GM13977 (cell line): ENCODE results near the gene PYGO2.

Source experiments
- DNase-seq: peaks from one replicate; pipeline ENCODE4 v3.0.0; 2012; ENCODE audit warnings: low spot score
- in situ Hi-C: fragments of 300-500 bp; cut with MboI; formaldehyde crosslinking; loops from one replicate; pipeline ENCODE4 v1.12.0; 2022; ENCODE audit warnings: low sequenced_read_pairs, low pct_unique_long_range_greater_than_20kb, mixed read lengths, inconsistent platforms; ENCODE audit not compliant: unreplicated experiment
- TF ChIP-seq, protein P1 (sequence below): IDR thresholded peaks from 2 replicates; pipeline ENCODE4 v1.5.1; 2012; ENCODE audit warnings: mild to moderate bottlenecking, control low read depth; ENCODE audit not compliant: insufficient read depth; ENCODE audit errors: extremely low read depth, missing control alignments

The PYGO2 gene

DNA sequence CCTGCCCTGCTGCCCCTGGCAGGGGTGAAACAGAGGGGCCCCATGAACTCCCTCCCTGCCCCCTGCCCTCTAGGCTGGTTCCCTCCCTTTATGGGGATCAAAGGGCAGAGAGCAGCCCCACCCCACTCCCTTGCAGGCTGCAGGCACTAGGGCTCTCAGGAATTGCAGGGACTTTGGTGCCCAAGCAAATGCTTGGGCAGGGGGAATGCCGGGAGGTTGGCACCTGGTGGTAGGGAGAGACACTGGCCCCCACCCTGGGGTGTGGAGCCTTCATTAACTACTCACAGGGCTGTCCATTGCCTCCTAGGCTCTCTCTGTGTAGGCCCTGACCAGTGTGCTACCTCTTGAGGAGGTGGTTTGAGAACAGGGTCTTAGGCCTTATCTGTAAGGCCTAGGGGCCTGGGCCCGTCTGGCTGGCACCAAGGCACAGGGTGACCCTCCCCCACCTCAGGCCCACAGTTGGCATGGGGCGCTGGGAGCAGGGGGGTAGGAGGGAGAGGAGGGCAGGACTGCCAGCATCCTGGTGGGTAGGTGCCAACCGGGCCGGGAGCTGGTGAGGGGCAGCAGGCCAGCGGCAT, 45.8 kb upstream of the PYGO2 start:
- TF ChIP-seq, protein P1, sequence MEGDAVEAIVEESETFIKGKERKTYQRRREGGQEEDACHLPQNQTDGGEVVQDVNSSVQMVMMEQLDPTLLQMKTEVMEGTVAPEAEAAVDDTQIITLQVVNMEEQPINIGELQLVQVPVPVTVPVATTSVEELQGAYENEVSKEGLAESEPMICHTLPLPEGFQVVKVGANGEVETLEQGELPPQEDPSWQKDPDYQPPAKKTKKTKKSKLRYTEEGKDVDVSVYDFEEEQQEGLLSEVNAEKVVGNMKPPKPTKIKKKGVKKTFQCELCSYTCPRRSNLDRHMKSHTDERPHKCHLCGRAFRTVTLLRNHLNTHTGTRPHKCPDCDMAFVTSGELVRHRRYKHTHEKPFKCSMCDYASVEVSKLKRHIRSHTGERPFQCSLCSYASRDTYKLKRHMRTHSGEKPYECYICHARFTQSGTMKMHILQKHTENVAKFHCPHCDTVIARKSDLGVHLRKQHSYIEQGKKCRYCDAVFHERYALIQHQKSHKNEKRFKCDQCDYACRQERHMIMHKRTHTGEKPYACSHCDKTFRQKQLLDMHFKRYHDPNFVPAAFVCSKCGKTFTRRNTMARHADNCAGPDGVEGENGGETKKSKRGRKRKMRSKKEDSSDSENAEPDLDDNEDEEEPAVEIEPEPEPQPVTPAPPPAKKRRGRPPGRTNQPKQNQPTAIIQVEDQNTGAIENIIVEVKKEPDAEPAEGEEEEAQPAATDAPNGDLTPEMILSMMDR, result no peak
- in situ Hi-C loops, result no loop called here
- DNase-seq, result no peak

DNA sequence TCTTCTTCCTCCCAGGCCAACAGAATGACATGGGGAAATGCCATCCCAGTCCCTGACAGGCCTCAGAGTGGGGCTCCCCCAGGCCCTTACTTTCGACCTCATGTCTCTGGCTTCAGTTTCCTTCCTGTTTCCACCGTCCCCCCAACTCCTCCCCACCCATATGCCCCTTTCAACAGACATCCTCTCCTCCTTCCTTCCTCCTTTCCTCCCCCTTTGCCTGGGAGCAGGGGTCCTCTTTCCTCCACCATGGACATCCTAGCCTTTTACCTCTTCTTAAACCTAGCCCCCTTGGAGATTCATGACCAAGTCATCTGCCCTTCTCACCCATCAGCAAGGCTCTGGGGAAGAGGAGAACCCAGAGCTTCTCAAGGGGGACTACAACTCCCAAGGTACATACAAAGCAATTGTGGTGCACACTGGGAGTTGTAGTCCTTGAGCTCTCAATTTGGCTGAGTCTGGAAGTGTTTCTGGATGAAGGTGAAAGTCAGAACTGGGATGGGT, 45.1 kb upstream of the PYGO2 start:
- no peak for DNase-seq
- TF ChIP-seq, protein P1, result no peak
- in situ Hi-C loops, result no loop called here

DNA sequence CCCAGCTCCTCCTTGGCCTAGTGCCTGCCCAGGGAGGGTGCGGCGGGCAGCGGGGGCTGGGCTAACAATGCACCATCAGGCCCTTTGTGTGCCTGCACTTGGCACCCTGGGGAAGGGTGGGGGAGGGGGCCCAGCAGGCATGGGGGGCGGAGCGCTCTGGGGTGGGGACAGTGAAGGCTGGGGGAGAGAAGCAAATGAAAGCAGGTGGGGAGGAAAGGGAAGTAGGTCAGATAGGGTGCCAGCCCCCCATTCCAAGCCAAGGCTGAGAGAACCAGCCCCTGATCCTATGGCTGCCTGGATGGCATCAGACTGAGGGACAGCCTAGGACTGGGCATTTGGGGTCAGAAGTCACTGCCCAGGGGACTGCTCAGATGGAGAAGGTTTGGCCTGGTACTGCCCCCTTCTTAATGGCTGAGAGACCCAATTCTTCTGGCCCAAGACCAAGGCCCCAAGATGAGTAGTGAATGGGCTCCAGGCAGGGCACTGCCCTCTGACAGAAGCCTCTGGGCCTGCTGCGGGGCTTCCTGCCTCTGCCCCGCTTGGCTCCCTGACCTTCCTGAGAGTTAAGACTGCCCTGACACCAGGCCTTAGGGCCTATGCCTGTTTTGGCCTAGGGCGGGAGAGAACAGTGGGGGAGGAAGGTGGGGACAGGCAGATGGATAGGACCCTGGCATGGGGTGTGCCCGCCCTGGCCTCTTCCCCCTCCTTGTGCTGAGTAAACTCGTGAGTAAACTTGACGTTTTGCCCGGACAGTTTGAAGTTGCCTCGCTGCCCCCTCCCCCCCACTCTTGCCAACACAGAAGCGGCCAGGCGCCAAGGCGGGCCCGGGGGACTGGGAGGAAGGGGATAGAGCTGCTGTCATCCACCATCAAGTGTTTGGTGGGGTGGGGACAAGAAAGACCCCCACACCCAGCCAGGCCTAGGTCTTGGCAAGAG, 43.8 kb upstream of the PYGO2 start:
- in situ Hi-C loops, result no loop called here
- no peak for DNase-seq
- TF ChIP-seq, protein P1, result no peak

DNA sequence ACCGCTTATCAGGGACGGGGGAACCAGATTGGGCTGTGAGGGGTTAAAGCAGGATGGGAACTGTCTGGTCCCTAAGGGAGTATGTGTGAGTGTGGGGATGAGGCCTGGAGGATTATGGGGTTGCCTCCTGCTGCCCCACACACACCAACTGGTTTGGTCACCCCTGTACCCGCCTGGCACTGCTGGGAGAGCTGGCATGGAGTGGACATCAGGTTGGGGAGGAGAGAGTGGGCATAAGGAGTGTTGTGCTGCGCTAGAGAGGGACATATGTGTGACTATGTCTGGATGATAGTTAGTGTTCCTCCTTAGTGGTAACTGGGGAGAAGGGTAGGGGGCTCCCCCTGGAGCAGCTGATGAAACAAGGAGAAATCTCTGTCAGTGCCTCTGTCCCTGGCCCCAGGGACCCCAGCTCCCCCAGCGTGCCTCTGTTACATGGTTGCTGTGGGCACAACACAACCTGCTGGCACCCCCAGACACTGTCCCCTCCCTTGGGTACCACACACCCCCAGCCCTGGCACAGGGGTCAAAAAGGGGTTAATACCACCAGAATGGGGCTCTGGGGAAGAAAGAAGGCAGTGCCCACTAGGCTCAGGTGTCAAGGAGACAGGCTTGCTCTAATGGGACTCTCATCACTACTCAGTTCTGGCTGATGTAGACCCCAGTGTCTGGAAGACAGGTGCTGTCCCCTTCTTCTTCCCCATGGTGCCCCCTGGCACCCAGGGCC, 42.9 kb upstream of the PYGO2 start:
- in situ Hi-C loops, result no loop called here
- TF ChIP-seq, protein P1, result no peak
- DNase-seq, result no peak

DNA sequence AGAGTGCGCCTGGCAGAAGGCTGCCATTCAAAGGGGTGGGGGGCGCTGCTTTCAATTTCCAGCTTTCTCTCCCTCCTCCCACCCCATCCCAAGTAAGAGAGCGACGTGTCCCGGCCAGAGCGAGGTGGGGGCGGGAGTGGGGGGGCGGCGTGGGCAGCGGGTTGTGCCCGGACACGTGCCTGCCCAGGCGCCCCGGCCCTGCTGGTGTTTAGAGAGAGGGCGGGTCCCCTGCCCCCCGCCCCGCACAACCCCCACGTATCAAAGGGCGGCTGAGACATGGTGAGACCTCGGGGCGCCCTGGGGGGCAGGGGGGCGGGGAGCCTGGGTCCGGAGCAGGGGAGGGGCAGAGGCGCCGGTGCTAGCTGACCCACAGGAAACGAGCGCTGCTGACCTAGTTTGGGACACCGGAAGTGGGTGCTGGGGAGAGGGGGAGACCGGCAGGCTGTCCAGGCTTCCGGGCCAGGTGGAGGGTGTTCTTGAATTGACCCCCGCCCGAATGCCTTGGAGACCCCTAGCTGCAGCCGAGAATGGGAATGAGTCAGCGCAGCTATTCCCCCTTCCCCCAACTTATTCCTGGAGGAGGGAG, 42.3 kb upstream of the PYGO2 start:
- DNase-seq, result peak; percentile 69
- in situ Hi-C loops, result no loop called here
- TF ChIP-seq, protein P1, result no peak

DNA sequence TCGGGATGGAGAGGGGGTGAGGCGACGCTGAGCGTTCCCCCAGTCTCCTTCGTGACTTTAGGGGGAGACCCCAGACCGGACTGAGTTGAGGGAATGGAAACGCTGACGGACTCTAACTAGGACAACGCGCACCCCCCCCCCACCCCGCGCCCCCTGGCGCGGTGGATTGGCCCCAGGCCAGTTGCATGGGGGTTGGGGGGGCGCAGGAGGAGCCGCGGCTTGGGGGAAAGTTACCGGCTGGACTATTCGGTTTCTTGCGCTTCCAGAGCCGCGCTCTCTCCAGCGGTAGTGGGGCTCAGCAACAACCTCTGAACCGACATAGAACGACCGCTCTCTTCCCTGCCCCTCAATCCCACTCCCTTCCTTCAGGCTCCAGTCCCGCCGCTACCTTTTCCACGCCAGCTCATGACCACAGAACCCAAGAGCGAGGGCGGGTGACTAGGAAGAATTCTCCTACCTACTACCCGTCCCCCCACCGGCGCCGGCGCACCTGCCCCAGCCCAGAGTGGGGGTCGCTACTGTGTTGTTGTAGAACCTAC, 41.7 kb upstream of the PYGO2 start:
- in situ Hi-C loops, result no loop called here
- DNase-seq, result no peak
- TF ChIP-seq, protein P1, result no peak
